NCI-H2171 (cell line): ENCODE data around the gene ADGRL1.
"Not testable (repeated sequence)": the region's sequence is repeated elsewhere in the genome, so short reads cannot be mapped to it uniquely, and the experiment has no call there.

Experiments
- DNase-seq: peaks from one replicate; lab custom pipeline; 2025; lab: John Stamatoyannopoulos, UW

ADGRL1 gene

DNA sequence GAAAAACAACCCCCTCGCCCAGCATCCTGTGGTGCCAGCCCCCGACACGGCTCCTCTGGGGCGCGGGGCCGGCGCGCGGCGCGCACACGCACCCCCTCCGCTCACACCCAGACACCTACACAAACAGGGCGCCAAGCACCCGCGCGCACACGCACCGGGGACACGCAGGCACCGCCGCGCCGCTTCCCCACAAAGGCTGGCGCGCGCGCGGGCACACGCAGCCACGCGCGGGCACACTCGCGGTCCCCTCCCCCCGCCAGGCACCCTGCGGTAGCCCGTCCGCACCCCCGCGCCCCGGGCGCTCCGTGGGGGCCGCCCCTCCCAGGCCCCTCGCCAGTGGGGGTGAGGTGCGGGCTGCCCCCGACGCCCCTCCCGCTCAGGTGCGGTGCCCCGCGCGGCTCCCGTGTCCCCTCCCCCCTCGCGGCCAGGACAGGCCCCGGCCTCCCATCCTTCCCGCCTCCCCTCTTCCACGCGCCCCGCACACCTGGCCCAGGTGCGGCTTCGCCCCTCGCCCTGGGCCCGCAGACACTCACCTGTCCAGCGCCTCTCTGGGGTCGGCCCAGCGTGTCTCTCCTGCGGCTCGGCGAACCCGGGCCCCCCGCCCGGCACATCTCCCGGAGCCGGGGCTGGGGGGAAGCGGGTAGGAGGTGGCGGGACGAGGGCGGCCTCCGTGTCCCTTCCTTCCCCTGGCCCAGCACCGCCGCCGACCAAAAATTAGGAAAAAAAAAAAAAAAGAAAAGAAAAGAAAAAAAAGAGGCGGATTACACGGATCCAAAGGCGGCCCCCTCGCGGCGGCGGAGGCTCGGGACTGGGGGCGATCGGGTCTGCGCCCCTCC lies at the start of gene ADGRL1:
TSS of gene ADGRL1 (minus strand) at position 718 of the 836 bp plus-strand sequence. CDS start 22,567 bp downstream, outside the sequence.
- DNase-seq: not testable (repeated sequence)

DNA sequence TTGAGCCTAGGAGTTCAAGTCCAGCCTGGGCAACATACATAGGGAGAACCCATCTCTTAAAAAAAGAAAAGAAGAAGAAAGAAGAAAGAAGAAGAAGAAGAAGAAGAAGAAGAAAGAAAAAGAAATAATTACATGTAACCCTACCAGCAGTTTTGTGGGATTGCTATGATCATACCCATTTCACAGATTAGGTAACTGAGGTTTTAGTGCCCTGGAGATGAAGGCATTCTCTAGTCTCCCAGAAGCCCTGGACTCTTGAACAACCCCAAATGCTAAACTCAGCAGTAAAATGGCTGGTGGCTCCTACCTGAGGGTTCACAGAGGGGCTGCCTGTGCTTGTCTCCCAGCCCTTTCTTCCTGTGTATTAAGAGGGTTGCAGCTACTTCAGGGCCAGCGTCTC lies 49.3 kb upstream of the ADGRL1 start:
- DNase-seq: not testable (repeated sequence)

DNA sequence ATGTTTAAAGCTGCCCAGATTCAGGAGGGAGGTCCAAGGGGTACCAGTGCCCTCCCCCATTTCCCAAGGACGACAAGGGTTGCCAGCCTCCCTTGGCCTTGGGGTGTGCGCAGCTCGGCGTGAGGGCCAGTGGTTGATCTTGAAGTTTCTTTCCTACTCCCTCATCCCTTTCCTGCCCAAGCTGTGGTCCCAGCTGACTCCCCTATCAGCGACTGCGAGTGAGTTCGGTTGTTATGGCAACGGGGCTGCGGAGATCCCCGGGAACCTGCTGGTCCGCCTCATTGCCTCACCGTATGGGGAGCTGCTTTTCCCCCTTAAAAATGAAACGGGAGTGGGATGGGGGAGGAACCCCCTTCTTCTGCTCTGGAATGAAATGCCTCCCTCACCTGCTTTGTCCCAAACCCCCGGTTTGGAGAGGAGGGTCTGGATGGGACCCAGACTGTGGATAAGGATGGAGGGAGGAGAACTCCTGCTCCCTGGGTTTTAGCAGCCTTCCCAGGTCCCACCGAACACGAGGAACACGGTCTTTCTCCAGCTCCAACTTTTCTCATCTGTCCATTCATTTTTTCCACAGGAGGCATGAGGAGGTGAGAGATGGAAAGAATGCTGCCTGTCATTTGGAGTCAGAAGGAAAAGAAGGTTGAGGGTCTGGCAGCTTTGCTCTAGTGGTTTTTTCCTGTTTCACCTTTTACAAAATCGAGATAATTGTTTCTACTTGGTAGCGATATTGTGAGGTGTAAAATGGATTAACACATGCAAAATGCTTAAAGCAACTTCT lies 48.0 kb upstream of the ADGRL1 start:
- DNase-seq: peak; percentile 63

DNA sequence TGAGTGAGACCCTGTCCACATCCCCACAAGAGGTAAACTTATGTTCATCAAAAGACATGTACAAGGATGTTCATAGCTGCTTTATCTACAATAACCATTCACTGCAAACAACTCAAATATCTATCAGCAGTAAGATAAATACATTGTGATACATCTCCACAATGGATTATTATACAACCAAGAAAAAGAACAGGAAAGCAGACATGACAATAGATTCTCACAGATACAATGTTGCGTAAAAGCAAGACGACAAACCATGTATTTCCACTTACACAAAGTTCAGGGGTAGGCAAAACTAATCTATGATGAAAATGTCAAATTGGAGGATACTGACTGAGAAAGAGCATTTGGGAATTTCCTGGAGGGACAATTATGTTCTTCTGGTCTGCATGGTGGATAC lies 46.2 kb upstream of the ADGRL1 start:
- DNase-seq: not testable (repeated sequence)

DNA sequence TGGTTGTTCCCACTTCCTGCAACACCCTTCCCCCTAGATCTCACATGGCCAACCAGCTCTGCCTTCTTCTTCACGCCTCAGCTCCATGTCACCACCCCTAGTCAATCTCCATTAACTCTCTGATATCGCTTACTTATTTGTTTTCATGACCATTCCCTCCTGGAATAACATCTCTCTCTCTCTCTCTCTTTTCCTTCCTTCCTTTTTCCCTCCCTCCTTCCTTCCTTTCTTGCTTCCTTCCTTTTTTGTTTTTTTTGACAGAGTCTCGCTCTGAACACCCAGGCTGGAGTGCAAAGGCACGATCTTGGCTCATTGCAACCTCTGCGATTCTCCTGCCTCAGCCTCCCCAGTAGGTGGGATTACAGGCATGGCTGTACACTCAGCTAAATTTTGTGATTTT lies 44.9 kb upstream of the ADGRL1 start:
- DNase-seq: no peak

DNA sequence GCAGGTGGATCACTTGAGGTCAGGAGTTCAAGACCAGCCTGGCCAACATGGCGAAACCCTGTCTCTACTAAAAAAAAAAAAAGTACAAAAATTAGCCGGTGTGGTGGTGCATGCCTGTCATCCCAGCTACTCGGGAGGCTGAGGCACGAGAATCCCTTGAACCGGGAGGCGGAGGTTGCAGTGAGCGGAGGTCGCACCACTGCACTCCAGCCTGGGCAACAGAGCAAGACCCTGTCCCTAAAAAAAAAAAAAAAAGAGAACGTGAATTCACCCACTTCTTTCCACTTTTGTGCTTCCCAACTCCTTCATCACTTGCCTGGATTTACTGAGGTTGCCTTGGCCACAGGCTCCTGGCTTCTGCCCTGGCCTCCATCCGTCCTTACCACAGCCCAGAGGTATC lies 44.3 kb upstream of the ADGRL1 start:
- DNase-seq: not testable (repeated sequence)

DNA sequence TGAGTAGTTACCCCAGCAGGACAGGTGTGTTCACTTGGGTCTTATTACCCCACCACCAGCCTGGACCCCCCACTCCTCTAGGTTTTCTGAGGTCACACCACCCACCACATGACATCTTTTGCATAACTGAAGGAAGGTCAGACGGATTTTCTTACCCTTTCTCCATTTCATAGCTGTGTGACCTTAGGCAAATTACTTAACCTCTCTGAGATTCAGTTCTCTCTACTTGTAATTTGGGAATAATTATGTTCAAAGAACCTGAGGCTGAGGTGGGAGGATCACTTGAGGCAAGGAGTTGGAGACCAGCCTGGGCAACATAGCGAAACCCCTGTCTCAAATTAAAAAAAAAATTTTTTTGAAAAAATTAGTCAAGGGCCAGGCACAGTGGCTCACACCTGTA lies 43.9 kb upstream of the ADGRL1 start:
- not testable (repeated sequence) for DNase-seq

DNA sequence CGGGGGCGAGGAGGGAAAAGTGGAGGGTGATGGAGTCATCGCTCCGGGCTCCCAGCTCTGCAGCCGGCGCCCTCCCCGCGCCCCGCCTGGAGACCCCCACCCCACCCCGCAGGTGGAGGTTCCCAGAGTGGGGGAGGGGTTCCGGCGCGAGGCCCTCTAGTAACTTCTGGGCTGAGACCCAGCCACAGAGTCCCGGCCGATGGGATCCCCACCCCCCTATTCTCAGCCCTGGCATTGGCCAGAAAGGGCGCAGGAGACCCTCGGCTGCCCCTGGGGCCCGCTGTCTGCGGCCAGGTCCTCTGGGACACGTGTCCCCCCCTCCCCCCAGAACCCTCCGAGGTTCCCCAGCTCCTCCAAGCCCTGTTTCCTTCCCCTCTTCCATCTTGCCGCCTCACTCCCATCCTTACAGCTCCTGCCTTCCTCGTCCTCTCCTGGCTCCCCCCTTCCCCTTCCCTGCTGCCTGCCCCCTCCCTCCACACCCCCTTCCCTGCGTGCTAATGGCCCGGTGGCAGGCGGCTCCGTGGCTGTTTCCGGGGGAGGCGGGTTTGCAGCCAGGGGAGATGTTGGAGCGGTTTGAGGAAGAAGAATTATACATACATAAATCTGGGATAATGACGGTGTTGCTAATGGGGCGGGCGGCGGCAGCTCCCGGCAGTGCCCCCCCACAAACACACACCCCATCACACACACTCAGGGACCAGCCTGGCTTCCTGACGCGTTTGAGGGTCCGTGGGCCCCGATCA lies 43.2 kb upstream of the ADGRL1 start:
- peak; percentile 18 for DNase-seq

DNA sequence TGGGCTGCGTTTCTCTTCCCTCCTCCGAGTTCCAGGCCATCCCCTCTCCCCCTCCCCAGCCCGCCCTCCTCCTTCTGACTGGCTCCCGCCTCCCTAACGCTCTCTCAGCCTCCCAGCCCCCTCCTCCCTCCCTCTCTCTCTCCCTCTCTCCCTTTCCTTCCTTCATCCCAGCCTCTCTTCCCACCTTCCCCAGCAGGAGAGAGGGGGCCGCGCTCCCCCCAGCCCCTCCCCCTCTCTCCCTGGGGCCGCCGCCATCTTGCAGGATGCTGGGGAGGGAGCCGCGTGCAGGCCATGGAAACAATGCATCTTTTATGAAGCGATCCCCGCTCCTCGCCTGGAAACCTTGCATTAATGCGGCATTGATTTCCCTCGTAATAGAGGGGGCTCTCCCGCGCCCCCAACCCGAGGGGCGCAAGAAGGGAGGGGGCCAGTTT lies 42.6 kb upstream of the ADGRL1 start:
- peak; percentile 88 for DNase-seq

DNA sequence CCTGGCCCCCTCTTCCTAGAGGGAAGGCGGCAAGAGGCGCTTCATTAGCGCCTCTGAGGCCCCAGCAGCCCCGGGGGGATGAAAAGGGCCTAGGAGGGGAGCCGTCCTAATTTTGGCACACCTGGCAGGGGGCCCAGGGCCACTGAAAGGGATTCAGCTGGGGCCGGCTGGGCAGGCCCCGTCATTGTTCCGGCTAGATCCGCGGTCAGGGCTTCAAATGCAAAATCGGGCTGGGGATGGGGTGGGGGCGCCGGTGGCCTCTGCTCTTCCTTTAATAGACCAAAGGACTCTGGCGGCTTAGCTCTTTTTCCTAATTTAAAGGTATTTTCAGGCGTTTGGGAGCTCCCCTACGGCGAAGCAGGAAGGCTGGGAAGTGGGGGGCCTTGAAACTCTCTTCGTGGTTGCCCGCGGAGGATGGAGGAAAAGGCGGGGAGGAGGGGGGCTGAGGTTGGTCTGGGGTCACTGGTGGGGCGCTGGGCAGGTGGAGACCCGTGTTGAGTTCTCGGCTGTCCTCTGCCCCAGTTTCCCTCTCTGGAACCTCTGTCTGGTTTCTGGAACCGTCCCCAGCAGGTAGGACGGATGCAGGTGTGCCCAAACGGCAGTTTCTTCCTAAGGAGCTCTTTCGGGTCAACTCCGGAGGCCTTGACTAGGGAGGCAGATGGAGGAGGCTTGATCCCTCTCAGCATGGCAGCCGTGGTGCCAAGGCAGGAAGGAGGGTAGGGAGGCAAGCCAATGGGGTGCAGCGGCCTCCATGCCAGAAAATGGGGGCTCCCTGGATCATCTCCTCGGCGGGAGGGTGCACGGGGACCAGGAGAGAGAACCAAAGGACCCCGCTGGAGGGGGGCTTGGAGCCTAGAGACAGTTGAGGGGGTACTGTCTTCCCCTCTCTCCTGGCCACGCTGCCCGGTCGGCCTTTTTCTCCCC lies 41.8 kb upstream of the ADGRL1 start:
- DNase-seq: peak; percentile 30

DNA sequence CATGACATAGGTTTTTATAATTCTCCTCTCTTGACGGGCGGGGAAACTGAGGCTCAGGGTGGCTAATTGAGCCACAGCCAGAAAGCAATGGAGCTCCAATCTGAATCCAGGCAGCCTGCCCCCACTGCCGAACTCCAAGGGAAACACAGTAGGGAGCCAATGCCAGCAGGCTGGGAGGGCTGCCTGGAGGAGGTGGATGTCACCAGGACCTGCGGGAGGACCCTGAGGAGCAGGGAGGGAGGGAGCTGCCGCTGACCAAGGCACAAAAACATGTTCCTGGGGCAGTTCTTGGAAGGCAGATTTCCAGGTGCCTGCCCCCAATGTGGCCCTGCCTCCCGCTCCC lies 41.2 kb upstream of the ADGRL1 start:
- not testable (repeated sequence) for DNase-seq

DNA sequence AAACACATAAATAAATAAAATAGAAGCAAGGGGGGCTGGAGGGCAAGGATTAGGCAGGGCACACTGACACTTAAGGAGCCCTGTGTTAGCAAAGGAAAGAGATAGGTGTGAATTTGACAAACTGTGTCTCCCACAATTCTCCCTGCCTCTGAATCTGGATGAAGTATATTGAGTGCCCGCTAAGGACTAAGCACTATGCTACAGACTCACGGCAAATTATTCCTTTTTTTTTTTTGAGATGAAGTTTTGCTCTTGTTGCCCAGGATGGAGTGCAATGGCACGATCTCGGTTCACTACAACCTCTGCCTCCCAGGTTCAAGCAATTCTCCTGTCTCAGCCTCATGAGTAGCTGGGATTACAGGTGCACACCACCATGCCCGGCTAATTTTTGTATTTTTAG lies 38.4 kb upstream of the ADGRL1 start:
- not testable (repeated sequence) for DNase-seq

DNA sequence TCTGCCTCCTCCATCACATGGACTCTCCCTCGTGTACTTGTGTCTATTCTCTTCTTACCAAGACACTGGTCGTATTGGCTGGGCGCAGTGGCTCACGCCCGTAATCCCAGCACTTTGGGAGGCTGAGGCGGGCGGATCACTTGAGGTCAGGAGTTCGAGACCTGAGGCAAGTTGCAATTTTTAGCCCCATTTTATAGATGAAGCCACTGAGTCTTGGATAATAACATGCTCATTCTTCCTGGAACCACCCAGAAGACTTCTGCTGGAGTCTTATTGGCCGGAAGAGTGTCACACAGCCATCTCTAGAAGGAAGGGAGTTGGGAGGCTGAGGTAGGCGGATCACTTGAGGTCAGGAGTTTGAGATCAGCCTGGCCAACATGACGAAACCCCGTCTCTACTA lies 37.7 kb upstream of the ADGRL1 start:
- DNase-seq: not testable (repeated sequence)

DNA sequence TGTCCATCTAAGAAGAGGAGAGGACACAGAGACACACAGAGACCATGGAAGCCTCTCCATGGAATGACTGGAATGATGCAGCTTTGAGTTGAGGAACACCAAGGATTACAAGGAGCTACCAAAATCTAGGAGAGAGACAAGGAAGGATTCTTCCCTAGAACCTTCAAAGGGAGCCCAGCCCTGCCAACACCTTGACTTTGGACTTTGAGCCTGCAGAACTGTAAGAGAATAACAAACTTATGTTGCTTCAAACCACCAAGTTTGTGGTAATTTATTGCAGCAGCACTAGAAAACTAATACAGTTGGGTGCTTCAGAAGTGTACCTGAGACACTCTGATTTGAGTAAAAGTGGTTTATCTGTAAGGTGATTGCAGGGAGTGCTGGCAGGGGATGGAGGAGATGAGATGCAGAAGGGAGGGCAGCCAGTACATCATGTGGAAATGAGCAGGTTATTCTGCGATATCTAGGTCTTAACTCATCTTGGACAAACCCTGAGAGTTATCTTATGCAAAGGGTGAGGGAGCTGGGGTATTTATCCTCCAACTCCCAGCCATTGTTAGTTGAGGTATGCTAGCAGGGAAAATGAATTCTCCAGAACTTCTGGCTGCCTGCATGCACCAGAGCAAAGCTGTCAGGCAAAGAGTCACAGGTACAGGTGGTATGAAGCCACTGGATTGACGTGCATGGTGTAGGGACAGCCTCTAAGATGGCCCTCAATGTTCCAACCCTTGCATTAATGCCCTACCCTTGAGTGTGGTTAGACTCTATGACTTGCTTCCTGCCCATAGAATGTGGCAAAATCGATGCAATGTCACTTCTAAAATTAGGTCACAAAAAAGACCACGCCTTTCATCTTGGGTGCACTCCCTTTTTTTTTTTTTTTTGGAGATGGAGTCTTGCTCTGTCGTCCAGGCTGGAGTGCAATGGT lies 31.3 kb upstream of the ADGRL1 start:
- DNase-seq: no peak

DNA sequence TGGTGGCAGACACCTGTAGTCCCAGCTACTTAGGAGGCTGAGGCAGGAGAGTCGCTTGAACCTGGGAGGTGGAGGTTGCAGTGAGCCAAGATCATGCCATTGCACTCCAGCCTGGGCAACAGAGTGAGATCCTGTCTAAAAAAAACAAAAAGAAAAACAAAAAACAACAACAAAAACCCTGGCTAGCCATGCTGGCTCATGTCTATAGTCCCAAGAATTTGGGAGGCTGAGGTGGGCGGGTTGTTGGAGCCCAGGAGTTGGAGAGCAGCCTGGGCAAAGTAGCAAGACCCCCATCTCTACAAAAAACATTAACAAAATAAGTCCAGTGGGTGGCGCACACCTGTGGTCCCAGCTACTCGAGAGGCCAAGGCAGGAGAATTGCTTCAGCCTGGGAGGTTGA lies 27.0 kb upstream of the ADGRL1 start:
- DNase-seq: not testable (repeated sequence)

DNA sequence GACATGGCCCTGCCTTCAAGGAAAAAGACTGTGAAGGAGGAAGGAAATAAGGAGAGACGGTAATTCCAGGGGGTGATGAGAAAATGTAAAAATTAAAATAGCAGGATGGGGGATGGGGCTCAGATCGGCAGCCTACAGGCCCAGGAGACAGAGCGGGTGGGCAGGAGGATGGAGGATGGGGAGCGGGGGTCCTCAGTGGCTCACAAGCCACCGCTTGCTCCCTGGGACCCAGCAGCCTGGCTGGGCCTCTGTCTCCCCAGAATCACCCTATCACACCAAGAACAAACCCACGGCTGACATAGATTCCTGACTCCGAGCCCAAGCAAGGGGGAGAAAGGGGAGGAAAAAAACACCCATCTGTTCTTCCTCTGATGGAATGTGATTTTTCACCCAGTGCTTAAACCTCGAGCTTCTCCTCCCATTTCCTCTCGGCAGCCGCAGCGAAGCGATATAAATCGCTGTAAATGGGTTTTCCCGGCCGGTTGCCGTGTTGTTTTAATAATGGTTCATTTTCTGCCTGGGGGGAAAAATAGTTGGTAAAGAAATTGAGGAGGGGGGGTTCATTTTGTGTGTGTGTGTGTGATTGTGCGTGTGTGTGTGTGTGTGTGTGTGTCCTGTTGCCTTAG lies 22.6 kb upstream of the ADGRL1 start:
- DNase-seq: not testable (repeated sequence)

DNA sequence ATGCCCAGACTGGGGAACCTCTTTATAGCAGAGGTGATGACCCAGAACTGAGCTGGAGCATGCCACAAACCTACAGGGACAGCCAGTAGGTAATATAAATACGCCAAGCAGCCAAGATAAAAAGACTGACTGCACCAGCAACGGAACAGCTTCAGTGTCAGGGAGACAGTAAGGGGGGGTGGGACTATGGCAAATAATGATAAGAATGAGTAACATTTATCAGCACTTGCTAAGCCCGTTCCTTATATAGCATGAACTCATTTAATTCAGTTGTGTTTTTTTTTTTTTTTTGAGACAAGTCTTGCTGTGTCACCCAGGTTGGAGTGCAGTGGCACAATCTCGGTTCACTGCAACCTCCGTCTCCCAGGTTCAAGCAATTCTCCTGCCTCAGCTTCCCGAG lies 20.5 kb upstream of the ADGRL1 start:
- DNase-seq: not testable (repeated sequence)

DNA sequence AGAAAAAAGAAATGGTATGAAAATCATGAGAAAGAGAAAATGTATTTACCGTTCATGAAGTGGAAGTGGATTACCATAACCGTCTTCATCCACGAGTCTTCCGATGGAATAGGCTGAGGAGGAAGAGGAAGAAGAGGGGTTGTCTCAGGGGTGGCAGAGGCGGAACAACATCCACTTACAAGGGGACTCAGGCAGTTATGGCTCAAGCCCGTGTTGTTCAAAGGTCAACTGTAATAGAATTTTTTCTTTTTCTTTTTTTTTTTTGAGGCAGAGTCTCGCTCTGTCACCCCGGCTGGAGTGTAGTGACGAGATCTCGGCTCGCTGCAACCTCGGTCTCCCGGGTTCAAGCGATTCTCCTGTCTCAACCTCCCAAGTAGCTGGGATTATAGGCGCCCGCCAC lies 16.9 kb upstream of the ADGRL1 start:
- DNase-seq: no peak

DNA sequence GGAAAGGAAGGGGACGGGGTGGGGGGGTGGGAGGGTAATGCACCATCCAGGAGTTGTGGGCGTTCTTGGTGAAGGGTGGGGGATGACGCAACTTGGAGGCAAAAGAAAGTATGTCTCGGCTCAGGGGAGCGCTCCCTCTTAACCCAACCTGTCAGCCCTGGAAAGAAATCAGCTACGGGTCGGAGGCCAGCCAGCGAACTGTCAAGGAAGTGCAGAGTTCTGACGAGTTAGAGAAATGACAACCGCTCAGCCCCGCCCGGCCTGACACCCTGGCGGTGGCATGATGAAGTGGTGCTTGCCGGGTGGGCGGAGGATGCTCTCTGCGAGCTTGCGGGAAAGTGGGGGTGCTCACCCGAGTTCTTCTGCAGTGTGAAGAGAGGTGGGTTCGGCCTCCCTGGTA lies 15.4 kb upstream of the ADGRL1 start:
- DNase-seq: not testable (repeated sequence)
